Mononuclear cell (primary cell): Measurements from ENCODE around the gene GLCCI1. TPM values are rescaled to one million over a fixed set of nuclear protein-coding genes. Genes with fewer than 3 reads are reported as not detected.
"Not testable (repeated sequence)": the region's sequence is repeated elsewhere in the genome, so short reads cannot be mapped to it uniquely, and the experiment has no call there.

Source experiments
- H3K27me3 ChIP-seq: 2 replicates; pipeline ENCODE4 v1.6.0; 2011; ENCODE audit warnings: low read length, control low read depth; ENCODE audit not compliant: insufficient read depth
- H3K4me1 ChIP-seq: 2 replicates; pipeline ENCODE4 v1.5.1; 2011; ENCODE audit warnings: mild to moderate bottlenecking, low read length, control low read depth; ENCODE audit not compliant: insufficient read depth
- H3K4me3 ChIP-seq: 2 replicates; pipeline ENCODE4 v1.5.1; 2011; ENCODE audit warnings: mild to moderate bottlenecking, low read length, moderate library complexity
- H3K9me3 ChIP-seq: 2 replicates; pipeline ENCODE4 v1.5.1; 2011; ENCODE audit warnings: low read depth, mild to moderate bottlenecking, control low read depth, low read length
- total RNA-seq: library from RNA; depleted of rRNA; stranded (reverse); fragments of >200 nt; gene quantifications from one replicate; pipeline ENCODE4 v1.2.3, GENCODE V29; 2012

The GLCCI1 gene
- total RNA-seq, 1 donor: 12.0 TPM

DNA sequence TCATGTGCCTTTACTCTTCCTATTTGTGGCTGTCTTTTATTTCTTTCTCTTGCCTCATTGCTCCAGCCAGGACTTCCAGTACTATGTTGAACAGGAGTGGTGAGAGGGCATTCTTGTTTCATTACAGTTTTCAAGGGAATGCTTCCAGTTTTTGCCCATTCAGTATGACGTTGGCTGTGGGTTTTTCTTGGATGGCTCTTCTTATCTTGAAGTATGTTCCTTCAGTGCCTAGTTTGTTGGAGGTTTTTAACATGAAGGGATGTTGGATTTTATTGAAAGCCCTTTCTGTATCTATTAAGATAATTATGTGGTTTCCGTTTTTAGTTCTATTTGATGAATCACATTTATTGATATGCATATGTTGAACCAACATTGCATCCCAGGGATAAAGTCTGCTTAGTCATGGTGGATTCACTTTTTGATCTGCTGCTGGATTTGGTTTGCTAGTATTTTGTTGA lies 96.8 kb downstream of the GLCCI1 start:
- H3K4me1 ChIP-seq: peaks cover 10% of the 10 kb centered on the region
- H3K27me3 ChIP-seq: no peaks in the 10 kb centered on the region
- no peak overlapping the region for H3K4me3 ChIP-seq
- H3K9me3 ChIP-seq: no peaks in the 10 kb centered on the region

DNA sequence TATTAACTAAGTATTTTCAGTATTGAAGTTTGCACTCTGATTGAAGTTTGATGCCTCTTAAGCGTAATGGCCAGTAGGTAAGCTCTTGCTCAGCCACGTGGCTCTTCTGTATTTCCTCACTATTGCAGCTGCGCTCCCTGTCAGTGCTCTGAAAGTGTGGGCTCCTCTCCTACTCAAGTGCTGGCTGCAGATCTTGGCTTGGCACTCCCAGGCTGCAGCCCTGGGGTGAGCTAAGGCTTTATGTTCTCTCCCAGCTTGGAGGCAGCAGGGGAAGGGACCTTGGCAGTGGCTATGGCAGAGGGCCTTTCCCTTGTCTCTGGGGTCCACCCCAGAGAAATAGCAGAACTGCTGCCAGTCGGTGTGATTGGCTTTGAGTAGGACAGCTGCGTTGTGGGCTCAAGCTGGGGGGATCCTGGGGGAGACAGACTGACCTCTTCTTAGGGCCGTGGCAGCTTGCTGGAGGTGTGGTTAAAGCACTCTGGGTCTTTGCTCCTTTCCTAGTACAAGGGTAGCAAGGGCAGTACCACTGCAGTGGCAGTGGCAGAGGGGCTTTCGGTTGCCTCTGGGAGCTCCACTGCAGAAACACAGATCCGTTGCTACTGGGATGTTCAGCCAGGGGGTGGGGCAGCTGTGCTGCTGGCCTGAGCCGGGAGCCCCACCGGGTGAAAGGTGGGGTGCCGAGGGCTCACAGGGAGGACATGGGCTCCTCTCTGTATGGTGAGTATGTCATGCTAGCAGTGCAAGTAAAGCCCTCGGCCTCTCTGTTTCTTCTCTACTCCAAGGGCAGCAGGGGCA lies 100.5 kb downstream of the GLCCI1 start:
- H3K9me3 ChIP-seq: no peaks in the 10 kb centered on the region
- peaks cover 2% of the 10 kb centered on the region for H3K4me1 ChIP-seq
- H3K27me3 ChIP-seq: no peaks in the 10 kb centered on the region
- H3K4me3 ChIP-seq: no peak overlapping the region

DNA sequence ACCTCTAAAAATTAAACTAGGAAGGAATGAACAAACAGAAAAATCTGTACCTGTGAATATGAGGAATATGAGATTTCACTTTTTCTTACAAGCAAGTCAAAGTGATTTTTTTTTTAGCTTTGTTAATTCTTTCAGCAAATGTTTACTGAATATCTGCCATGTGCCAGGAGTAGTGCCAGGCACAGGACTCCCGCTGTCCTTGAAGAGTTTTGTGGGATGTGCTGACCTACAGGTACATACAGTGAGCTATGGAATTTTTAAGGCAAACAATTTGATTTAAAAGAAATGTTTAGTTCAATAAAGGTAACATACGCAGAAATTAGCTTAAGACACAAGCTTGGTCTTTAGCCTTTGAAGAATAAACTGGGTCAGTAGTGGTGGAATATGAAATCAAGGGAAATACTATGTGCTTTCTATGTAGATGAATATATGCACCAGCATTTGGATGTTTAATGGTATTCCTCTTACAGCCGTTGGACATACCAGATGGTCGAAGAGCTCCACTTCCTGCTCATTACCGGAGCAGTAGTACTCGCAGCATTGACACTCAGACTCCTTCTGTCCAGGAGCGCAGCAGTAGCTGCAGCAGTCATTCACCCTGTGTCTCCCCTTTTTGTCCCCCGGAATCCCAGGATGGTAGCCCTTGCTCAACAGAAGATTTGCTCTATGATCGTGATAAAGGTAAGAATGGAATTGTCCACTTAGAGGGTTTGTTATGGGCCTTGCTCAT lies 102.0 kb downstream of the GLCCI1 start:
- Histone ChIP-seq H3K27me3 (no peaks in the 10 kb centered on the region), H3K4me1 (peaks cover 2% of the 10 kb centered on the region), H3K4me3 (no peak overlapping the region), H3K9me3 (no peaks in the 10 kb centered on the region)

DNA sequence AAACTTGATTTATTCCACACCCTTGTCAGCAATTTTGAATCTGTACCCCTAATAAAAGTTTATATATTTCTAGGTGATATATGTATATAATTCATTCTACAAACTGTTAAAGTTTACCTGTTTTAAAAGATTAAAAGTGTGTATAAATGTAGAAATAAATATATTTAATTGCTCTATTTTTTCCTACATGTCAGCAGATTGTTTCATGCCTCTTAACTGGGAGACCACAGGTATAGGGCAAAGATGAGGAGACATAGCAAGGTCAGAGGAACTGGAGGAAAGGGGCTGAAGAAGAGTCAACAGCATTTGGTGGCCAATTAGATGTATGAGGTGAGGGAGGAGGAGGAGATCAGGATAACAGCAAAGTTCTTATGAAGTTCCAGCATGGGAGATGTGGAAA lies 109.8 kb downstream of the GLCCI1 start:
- H3K4me3 ChIP-seq: no peak overlapping the region
- H3K9me3 ChIP-seq: no peaks in the 10 kb centered on the region
- H3K27me3 ChIP-seq: no peaks in the 10 kb centered on the region
- H3K4me1 ChIP-seq: no peaks in the 10 kb centered on the region

DNA sequence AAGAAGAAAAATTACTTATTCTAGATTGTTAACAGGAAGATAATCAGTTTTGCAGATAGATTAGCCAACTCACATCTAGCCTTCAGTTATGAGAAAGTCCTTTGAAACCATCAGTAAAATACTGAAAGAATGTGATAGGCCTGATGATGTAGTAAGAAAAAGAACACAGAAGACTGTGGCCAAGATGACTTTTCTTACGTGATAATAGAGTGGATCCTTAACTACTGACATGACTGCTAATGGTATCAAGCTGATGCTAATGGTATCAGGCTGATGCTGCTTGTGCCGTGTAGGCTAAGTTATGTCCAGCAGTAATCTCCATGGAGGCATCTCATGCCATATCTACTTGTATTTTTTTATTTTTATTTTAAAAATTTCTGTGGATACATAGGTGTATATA lies 114.2 kb downstream of the GLCCI1 start:
- H3K27me3 ChIP-seq: no peaks in the 10 kb centered on the region
- no peaks in the 10 kb centered on the region for H3K9me3 ChIP-seq
- H3K4me1 ChIP-seq: no peaks in the 10 kb centered on the region

DNA sequence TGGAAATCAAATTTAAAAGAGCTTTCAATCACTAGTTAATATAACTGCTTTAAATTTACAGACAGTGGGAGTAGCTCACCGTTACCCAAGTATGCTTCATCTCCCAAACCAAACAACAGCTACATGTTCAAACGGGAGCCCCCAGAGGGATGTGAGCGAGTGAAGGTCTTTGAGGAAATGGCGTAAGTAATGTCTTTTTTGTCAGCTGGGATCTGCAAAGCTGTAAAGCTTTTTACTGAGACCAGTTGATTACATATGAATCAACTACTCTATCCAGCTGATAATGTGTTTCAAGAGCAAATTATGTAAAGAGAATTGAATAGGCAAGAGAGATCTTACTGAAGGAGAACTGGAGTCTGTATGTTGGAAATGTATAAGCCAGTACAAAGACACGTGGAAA lies 116.2 kb downstream of the GLCCI1 start:
- Histone ChIP-seq H3K27me3 (no peaks in the 10 kb centered on the region), H3K4me1 (no peaks in the 10 kb centered on the region), H3K9me3 (no peaks in the 10 kb centered on the region), H3K4me3 (no peak overlapping the region)

More for the DNA sequence above, 114.2 kb downstream of the GLCCI1 start:
- H3K4me3 ChIP-seq: no peak overlapping the region

DNA sequence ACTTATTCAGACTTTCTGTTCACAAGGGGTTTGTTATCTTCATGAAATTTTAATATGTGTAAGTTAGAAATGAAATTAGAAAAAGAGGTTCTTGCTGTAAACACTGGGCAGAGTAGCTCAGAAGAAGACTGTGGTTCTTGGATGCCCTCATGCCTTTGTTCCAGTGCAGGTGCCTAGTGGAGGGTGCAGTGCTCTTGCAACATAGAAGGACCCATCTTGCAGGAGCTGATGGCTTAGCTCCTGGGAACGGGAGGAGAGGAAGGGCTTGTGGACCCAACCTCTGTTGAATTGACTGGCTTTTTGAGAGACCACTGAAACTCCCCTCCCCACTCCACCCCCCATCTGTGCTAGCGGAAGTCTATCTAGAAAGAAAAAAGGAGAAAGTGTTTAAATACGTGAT lies 116.8 kb downstream of the GLCCI1 start:
- no peak overlapping the region for H3K4me3 ChIP-seq
- H3K4me1 ChIP-seq: no peaks in the 10 kb centered on the region
- H3K27me3 ChIP-seq: no peaks in the 10 kb centered on the region
- H3K9me3 ChIP-seq: no peaks in the 10 kb centered on the region

DNA sequence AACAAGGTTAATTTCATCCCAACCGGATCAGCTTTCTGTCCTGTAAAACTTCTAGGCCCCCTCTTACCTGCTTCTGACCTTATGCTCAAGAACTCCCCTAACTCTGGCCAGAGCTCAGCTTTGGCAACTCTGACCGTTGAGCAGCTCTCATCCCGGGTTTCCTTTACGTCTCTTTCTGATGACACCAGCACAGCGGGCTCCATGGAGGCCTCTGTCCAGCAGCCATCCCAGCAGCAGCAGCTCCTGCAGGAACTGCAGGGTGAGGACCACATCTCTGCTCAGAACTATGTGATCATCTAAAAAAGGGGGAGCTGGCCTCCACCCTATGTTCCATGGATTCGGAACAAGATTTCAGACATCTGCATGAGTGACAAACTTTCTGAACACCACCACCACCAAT lies 117.6 kb downstream of the GLCCI1 start:
- H3K4me3 ChIP-seq: no peak overlapping the region
- H3K9me3 ChIP-seq: no peaks in the 10 kb centered on the region
- H3K27me3 ChIP-seq: no peaks in the 10 kb centered on the region
- H3K4me1 ChIP-seq: no peaks in the 10 kb centered on the region

DNA sequence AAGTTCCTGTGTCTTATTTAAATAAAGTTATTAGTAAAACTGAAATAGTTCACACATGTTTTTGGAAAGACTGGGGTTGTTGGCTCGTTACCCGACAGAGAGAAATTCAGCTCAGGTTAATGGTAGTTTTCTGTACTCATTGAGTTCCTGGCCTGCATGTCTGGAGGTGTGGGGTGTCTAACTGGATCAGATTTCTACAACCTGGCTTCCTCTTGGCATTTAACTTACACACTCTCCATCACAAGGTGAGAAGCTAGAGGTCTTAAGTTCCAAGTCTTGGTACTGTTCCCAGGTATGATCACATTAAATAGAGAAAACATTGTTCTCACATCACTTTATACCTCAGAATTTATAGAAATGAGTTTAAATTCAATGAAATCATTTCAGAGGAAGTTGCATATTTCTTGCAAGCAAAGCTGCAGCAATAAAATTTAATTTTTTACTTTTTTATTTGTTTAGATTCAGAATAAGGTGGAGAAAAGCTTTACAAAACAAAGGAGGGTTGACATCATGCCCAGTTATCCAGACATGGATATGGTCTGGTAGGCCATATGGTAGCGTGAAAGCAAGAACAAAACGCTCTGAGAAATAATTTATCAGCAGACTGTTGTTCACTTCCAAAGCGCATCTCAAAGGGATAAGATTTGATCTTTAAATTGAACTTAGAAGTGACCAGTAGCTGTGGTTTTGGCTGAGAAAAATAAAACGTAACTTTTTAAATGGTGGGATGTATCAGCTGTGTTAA lies 120.6 kb downstream of the GLCCI1 start:
- no peaks in the 10 kb centered on the region for H3K9me3 ChIP-seq
- no peaks in the 10 kb centered on the region for H3K27me3 ChIP-seq
- no peaks in the 10 kb centered on the region for H3K4me1 ChIP-seq
- no peak overlapping the region for H3K4me3 ChIP-seq

DNA sequence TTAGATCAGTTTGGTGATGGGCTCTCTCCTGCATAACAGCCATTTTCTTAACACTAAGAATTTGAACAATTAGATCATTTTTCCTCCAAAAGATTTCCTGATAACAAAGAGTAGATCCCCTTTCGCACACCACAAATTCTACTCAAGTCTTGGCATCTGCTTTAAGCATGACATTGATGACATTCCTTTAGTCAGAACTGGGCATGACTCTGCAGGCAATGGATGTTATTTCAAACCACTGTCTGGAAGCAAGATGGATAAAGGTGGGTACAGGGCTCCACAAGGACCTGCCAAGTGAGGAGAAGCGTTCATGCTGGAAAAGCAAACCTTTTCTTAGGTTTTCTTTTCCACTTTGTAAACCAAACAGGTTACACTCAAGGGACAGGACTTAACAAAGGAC lies 123.5 kb downstream of the GLCCI1 start:
- Histone ChIP-seq H3K4me1 (no peaks in the 10 kb centered on the region), H3K9me3 (no peaks in the 10 kb centered on the region), H3K27me3 (no peaks in the 10 kb centered on the region), H3K4me3 (no peak overlapping the region)

DNA sequence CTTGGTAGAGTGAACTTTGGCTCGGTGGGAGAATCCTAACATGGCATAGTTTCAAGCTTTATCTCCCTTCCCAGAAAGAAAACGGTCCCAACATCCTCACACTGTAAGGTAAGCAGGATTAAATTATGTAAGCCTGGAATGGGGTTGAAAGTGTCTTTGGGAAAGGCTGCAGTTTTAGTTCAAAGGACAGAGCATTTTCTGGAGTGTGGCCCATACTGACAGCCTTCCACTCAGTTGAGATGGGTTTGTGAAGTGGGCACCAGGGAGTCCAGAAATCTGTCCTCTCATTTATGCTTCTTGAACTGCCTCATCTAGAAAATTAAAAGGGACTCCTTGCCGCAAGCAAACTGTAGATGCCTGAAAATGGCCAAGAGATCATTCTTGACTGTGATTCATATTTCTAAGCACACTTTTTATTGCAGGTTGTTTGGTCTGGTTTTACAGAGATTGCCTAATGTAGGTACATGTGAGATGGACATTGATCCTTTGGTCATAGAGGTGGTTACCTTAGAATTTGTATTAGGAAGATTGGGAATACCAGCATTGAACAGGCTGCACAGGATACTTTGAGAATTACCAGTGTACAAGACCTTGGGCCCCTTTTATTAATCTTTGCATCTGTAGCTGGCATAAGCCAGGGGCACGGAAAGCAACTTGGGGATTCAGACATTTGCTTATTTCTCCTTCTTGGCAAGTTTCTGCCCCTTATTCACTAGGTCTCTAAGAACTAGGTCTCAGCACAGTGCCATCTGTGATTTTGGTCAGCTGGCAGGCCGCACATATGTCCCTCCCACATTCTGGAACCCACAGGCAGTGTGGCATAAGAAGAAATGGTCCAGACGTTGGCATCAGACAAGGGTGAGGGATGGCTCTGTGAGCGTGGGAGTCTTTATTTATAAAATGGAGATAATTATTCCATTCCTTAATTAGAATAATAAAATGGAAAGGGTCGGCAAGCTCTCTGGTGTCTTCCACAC lies 125.9 kb downstream of the GLCCI1 start:
- no peak overlapping the region for H3K4me3 ChIP-seq
- H3K27me3 ChIP-seq: no peaks in the 10 kb centered on the region
- H3K9me3 ChIP-seq: no peaks in the 10 kb centered on the region
- H3K4me1 ChIP-seq: no peaks in the 10 kb centered on the region

DNA sequence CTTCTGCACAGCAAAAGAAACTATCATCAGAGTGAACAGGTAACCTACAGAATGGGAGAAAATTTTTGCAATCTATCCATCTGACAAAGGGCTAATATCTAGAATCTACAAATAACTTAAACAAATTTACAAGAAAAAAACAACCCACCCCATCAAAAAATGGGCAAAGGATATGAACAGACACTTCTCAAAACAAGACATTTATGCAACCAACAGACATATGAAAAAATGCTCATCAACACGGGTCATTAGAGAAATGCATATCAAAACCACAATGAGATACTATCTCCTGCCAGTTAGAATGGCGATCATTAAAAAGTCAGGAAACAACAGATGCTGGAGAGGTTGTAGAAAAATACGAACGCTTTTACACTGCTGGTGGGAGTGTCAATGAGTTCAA lies 132.7 kb downstream of the GLCCI1 start:
- not testable (repeated sequence) for H3K4me3 ChIP-seq, H3K27me3 ChIP-seq, H3K9me3 ChIP-seq
- peaks cover 12% of the 10 kb centered on the region for H3K4me1 ChIP-seq

DNA sequence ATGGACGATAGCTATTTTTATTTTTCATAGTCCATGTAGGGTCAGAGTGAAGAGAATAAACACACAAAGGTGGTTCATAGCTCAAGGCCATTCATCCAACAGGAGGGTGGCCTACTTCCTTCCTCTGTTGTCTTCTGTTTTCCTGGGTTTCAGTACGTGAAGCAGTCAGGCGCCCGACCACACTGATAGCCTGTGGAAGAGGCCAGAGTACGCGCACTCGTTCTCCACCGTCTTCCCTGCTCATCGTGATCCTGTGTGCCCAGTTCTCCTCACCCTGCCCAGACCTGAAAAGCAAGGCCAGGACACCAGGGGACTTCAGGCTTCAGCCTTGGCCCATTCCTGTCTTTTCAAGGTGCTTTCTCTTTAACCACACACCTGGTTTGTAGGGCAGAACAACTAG lies 134.7 kb downstream of the GLCCI1 start:
- Histone ChIP-seq H3K27me3 (no peaks in the 10 kb centered on the region), H3K9me3 (no peaks in the 10 kb centered on the region), H3K4me1 (peaks cover 12% of the 10 kb centered on the region), H3K4me3 (no peak overlapping the region)

DNA sequence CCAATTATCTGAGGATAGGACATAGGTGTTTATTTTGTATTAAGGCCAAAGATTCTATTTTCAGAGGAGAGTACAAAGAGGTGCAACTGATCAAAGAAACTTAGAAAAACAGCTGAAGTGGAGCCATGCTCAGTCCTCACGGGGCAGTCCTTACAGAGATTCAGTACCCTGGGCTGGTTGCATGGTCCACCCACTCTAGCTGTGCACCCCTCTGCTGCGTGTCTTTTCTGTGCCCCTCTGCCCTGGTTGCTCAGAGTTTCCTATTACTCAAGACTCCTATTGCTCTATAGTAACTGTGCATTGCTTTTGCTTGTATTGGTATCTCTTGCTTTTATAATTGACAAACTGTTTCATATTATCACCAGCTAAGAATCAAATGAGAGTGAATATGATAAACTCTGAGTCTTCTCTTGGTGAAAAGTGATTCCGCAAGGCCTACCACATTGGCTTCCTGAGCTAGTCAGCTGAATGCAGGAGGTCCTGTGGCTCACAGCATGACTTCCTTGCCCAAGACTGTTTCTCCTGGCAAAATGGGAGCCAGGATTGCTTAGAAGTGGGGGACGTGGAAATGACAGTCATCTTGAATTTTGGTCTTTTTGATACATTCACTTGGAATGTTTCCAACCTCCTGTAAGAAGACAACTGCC lies 137.0 kb downstream of the GLCCI1 start:
- Histone ChIP-seq H3K27me3 (no peaks in the 10 kb centered on the region), H3K4me3 (no peak overlapping the region), H3K4me1 (peaks cover 12% of the 10 kb centered on the region), H3K9me3 (no peaks in the 10 kb centered on the region)
